H7 (cell line): ENCODE measurements around the gene C11orf98. TPM values are rescaled to one million over a fixed set of nuclear protein-coding genes. Genes with fewer than 3 reads are reported as not detected.
"Not testable (repeated sequence)": the region's sequence is repeated elsewhere in the genome, so short reads cannot be mapped to it uniquely, and the experiment has no call there.

Experiments
- DNase-seq: peaks from one replicate; pipeline ENCODE4 v3.0.0; 2012
- H3K27me3 ChIP-seq: 2 replicates; pipeline ENCODE4 v1.6.0; 2011; ENCODE audit warnings: mild to moderate bottlenecking, low read length; ENCODE audit not compliant: control insufficient read depth, insufficient read depth
- H3K36me3 ChIP-seq: replicated peaks from 2 replicates; pipeline ENCODE4 v1.5.1; 2011; ENCODE audit warnings: low read length; ENCODE audit not compliant: control insufficient read depth, insufficient read depth
- H3K4me3 ChIP-seq: 2 replicates; pipeline ENCODE4 v1.5.1; 2011; ENCODE audit warnings: low read depth, mild to moderate bottlenecking, control low read depth, low read length, moderate library complexity; ENCODE audit not compliant: insufficient read depth
- total RNA-seq: library from RNA; depleted of rRNA; stranded (reverse); fragments of >200 nt; shearing (Covaris generic); gene quantifications from 2 replicates; pipeline ENCODE4 v1.2.3, GENCODE V29; 2014

The C11orf98 gene
- total RNA-seq, 1 experiment from 2014 or later, result 136 TPM

DNA sequence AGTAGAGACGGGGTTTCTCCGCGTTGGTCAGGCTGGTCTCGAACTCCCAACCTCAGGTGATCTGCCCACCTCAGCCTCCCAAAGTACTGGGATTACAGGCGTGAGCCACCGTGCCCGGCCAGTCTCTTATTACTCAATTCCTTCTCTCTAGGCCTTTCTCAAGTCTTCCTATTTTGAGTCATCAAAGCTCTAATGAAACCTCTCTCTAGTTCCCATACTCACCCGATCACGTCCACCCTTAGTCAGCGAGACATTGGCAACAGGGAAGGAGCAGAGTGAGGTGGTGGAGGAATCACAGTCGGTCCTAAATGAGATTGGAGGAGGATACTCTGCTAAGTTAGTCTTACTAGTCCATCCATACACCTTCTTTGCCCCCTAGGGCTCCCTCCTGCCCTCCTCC lies 37.2 kb upstream of the C11orf98 start:
- DNase-seq, result no peak
- Histone ChIP-seq H3K4me3 (no peak overlapping the region), H3K36me3 (no peaks in the 10 kb centered on the region; the same call in none of the 2 replicates), H3K27me3 (no peaks in the 10 kb centered on the region)

DNA sequence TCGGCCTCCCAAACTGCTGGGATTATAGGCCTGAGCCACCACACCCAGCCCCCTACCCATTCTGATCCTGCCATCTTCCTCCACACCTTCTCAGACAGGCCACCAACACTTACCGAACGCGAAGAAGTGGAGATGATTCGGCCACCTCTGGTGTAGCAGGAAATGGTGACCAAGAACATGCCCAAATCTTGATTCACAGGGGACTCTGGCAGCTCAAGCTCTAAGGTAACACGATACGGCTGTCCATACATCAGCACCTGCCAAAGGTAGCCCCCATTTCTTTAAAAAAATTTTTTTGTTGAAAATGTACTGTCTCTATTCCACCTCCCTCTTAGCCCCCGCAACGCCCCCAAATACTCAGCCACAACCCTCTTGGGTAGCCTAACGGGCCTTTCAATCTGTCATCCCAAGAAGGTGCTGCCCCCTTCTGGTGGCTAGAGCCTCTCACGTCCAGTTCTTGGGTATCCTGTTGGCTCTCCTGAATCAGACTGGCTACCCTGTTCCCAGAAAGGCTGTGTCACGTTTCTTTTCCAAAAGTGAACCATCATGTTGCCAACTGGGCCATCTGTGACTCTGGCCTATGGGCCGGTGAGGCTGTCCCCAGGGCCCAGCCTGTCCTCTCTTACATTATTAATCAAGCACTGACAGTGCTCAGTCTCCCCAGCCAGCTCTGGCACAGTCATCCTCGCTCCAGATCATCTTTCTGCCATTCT lies 29.6 kb upstream of the C11orf98 start:
- H3K4me3 ChIP-seq, result no peak overlapping the region
- no peaks in the 10 kb centered on the region for H3K27me3 ChIP-seq
- peak; percentile 90 for DNase-seq
- H3K36me3 ChIP-seq, result peaks cover 17% of the 10 kb centered on the region

DNA sequence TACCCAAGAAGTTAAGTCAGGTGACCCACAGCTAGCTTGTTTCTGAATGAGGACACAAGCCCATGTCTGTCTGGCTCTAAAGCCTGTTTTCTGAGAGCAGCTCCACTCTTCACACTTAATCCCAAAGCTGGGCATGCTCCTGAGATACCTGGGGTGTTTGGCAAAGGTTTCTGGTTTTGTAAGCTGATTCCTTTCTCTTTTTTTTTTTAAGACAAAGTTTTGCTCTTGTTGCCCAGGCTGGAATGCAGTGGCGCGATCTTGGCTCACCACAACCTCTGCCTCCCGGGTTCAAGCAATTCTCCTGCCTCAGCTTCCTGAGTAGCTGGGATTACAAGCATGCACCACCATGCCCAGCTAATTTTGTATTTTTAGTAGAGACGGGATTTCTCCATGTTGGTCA lies 28.6 kb upstream of the C11orf98 start:
- not testable (repeated sequence) for DNase-seq, H3K27me3 ChIP-seq, H3K4me3 ChIP-seq
- peaks cover 17% of the 10 kb centered on the region for H3K36me3 ChIP-seq

DNA sequence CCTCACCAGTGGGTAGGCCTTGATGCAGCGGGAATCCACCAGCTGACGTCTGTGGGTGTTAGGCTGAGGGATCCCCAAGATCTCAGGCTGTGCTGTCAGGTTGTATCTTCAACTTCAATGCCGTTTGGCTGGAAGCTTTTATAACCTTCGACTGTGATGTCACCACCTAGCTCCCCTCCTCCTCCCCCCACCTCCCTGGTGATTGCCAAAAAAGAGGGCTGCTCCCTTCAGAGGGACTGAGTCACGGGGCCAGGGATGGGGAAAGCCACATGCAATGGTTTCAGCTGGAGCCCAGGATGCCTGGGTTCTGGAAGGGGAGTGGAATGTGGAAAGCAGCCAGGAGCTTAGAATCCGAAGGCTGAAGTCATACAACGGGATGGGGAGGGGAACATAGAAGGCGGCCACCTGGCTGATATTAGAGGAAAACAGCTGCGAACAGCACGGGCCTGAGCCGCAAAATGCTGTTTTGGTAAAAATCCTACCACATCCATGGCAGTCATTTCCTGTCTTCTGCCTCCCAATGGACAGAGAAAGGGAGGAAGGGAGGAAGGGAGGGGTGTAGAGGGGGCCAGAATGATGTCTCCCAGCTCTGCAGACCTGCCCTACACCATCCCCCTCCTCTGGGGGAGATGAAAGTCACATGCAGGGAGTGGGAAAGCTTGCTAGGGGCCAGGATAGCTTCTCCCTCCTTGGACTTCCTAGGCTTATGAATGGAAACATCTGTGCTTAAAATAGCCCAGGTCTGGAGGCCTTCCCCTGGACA lies 24.6 kb upstream of the C11orf98 start, which contains the start of gene LRRN4CL:
LRRN4CL (minus strand) TSS at position 110 of the 763 bp plus-strand sequence. CDS start 1,022 bp downstream, outside the sequence.
- Histone ChIP-seq H3K36me3 (peaks cover 17% of the 10 kb centered on the region), H3K4me3 (no peak within 1 kb of the TSS), H3K27me3 (no peaks in the 10 kb centered on the region)
- DNase-seq, result peak; percentile 54

DNA sequence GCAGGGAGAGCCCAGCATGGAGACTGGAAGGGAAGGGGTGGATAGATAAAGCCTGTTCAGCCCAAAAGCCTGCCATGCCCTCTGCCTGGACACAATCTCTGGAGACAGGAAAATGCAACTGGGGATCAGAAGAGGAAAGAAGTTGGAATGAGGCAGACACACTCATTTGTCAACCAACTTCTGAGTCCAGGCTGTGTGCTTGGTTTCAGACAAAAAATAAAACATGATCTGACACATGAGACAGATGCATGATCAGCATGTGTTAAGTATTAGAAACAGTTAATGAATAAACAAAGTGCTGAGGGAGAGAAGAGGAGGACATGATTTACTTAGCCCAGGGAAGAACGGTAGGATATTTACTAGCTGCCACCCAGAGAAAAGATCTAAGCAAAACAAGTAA lies 23.5 kb upstream of the C11orf98 start:
- peaks cover 15% of the 10 kb centered on the region for H3K36me3 ChIP-seq
- no peak overlapping the region for H3K4me3 ChIP-seq
- no peaks in the 10 kb centered on the region for H3K27me3 ChIP-seq
- DNase-seq, result no peak

DNA sequence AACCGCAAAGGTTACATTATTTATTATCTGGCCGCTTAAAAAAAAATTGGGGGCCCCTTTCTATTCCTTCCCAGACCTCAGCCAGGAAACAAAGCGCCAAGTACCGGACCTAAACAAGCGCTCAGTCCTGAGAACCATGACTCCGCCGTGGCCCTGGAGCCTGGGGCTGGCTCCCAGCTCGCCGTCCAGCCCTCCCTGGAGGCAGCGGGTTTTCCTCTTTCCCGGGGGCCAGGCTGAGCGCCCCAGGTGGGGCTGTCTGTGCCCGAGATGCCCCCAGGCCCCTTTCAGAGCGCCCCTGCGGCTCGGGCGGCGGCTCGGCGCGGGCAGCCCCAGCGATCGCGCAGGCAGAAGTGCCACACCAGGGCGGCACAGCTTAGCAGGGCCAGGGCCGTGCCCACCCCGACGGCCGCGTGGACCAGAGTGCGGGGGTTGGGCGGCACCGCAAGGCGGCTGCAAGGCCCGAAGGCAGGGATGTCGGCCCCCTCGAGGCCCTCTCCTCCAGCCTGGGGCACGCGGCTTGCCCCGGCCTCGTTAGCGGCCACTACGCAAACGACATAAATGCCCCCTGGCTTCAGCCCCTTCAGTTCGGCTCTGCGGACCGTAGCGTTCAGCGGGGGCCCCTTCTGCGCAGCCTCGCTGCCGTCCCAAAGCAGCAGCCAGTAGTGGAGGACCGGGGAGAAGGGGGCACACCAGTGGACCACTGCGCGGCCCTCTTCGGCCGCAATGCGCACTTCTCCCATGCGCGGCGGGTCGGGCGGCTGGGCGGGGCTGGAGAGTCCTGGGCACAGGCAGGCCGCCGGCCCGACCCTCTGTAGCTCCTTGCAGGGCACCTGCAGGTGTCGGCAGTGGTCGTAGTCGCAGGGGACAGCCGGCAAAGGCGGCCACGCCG lies 22.7 kb upstream of the C11orf98 start:
- DNase-seq, result peak; percentile 71
- H3K4me3 ChIP-seq, result no peak overlapping the region
- H3K36me3 ChIP-seq, result peaks cover 14% of the 10 kb centered on the region
- H3K27me3 ChIP-seq, result no peaks in the 10 kb centered on the region

DNA sequence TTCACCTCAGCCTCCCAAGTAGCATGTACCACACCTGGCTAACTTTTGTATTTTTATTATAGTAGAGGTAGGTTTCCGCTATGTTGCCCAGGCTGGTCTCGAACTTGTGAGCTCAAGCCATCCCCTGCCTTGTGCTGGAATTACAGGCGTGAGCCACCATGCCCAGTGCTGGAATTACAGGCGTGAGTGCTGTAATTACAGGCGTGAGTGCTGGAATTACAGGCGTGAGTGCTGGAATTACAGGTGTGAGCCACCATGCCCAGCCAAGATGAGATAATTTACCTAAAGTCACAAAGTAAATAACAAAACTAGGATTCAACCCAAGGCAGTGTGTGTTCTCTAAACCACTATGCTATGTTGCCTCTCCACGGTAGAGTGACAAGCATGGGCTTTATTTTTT lies 17.5 kb upstream of the C11orf98 start:
- DNase-seq, result no peak
- peaks cover 3% of the 10 kb centered on the region for H3K36me3 ChIP-seq
- H3K27me3 ChIP-seq, result no peaks in the 10 kb centered on the region
- no peak overlapping the region for H3K4me3 ChIP-seq

DNA sequence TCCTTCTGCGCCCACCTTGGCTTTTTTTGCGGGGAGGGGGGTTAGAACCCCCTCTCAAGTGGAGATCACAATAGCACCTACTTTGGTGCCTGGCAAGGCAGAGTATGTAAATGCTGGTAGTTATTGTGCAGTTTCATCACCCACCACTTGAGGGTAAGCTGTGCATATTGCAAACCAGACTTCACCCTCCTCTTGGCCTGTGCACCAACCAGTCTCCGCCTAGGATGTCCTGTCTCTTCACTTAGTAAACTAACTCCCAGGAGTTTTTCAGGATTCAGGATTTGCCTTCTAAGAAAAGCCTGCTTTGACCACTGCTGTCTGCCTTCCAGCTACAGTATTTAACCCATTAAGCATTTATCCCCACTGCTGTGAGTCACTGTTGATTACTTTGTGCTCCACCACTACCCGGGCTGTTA lies 15.8 kb upstream of the C11orf98 start:
- H3K36me3 ChIP-seq, result peaks cover 15% of the 10 kb centered on the region
- no peak overlapping the region for H3K4me3 ChIP-seq
- DNase-seq, result peak; percentile 62
- no peaks in the 10 kb centered on the region for H3K27me3 ChIP-seq

DNA sequence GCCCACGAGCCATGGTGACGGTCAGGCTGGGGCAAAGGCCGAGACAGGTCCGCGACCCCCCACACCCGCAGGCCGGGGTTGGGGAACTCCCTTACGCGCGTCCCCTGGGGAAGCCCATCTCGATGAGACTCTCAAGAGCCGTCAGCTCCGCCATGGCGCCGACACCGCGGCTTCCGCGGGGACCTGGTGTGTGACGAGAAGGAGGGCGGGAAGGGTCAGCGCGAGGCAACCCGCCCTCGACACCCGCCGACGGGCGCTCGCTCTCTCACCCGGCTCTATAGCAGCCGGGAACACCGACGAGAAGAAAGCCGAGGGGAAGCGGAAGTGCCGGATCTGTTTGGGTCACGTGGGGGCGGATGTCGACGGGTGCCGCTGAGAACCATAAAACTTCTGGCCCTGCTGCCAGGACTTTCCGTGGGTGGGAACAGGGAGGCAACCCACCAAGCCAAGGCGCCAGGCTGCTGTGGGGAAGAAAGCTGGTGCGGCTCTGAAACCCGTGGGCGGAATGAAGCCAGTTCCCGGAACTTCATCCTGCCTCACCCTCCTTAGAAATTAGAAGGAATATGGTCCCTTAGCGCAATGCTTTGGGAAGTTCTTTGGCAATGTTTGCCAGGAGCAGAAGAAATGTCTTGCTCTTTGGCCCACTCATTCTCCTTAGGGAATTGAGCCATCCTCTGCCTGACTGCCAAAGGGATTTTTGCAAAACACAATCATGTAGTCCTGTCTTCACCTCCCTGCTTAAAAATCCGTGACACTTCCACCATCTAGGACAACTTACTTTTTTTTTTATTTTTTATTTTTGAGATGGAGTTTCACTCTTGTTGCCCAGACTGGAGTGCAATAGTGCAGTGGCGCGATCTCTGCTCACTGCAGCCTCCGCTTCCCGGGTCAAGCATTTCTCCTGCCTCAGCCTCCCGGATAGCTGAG lies 14.0 kb upstream of the C11orf98 start, which contains the start of gene UBXN1:
UBXN1 (minus strand) TSS at position 304 of the 927 bp plus-strand sequence; CDS start at position 154, 150 bp downstream.
- peak within 1 kb of the TSS; percentile 97 for H3K4me3 ChIP-seq
- no peaks in the 10 kb centered on the region for H3K27me3 ChIP-seq
- DNase-seq, result peak; percentile 93
- H3K36me3 ChIP-seq, result peaks cover 16% of the 10 kb centered on the region

DNA sequence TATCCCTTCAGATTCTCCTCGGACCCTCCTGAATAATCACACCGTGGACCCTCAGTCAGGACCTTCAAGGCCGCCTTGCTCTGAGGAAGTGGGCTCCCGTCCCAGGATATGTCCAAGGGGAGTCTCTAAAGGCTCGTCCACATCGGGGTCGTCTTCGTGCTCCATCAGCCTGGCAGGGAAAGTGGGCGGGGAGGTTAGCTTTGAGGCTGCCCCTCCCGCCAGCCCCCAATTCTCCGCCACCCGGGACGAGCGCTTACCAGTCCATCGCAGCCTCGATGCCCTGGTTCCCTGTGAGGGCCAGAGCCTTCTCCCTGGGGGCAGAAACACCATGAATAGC lies 13.4 kb upstream of the C11orf98 start:
- no peak for DNase-seq
- Histone ChIP-seq H3K27me3 (no peaks in the 10 kb centered on the region), H3K4me3 (peak overlapping the region; percentile 97), H3K36me3 (peaks cover 18% of the 10 kb centered on the region)

DNA sequence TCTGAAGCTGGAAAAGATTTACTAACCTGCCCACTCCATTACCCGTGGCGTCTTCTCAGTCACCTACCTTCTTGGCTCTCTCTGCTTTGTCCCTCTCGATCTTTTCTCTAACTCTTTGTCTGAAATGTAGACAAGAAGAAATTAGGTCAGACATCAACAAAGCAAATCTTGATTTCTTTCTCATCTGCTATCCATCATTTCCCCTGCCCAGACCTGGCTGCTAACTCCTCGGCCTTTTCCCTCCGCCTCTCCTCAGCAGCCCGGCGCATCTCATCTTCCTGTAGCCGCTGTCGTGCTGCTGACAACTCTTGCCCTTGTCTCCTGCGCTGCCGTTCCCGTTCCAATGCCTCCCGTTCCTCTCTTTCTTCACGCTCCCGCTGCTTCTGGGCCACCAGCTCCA lies 12.7 kb upstream of the C11orf98 start:
- Histone ChIP-seq H3K4me3 (0 out of 2 replicates have a peak overlapping the region, but pooled peaks have one; percentile 97), H3K36me3 (peaks cover 18% of the 10 kb centered on the region), H3K27me3 (no peaks in the 10 kb centered on the region)
- DNase-seq, result peak; percentile 25

DNA sequence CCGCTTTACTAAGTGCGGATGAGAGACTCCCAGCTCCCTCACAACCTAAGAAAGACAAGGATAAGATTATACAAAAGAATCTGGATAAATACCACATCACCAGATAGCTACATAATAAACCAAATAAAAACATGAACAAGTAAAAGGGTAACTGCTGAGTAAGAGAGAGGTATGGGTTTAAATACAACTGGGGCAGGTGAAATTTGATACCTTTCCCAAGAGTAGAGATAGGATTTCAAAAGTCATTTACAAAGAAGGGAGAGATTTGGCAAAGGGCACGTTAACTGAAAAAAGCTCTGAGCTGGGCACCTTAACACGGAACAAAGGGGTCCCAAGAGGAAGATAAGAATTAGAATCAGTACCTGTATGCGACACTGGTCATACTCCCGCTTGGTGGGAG lies 12.1 kb upstream of the C11orf98 start:
- no peak for DNase-seq
- no peak overlapping the region for H3K4me3 ChIP-seq
- H3K36me3 ChIP-seq, result peaks cover 18% of the 10 kb centered on the region
- no peaks in the 10 kb centered on the region for H3K27me3 ChIP-seq

DNA sequence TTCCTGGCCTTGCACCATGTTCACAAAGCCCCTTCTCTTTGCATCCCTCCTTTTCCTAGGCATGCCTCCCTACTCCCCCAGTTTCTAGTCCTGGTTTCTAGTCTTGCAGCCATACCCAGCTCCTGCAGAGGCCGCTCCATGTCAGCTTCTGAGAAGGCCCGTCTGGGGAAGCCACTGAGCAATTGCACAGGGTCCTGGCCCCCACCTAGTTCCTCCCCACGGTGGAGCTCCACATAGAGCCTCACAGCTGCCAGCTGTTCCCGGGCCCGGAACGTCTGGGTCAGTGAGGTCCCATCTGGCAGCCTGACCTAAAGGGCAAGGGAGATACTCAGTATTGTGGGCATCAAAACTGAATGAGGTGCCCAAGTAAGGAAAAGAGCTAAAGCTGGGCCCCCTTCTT lies 11.7 kb upstream of the C11orf98 start:
- DNase-seq, result peak; percentile 43
- Histone ChIP-seq H3K27me3 (no peaks in the 10 kb centered on the region), H3K4me3 (no peak overlapping the region), H3K36me3 (peaks cover 18% of the 10 kb centered on the region)
